GM19035 (cell line): ENCODE measurements around the gene HNRNPA3.
"Not testable (repeated sequence)": the region's sequence is repeated elsewhere in the genome, so short reads cannot be mapped to it uniquely, and the experiment has no call there.

ENCODE experiments used
- ATAC-seq: cut with Tn5 transposase; IDR thresholded peaks from one replicate; pipeline ENCODE4 v1.9.1; 2021; ENCODE audit not compliant: unreplicated experiment

HNRNPA3 gene

DNA sequence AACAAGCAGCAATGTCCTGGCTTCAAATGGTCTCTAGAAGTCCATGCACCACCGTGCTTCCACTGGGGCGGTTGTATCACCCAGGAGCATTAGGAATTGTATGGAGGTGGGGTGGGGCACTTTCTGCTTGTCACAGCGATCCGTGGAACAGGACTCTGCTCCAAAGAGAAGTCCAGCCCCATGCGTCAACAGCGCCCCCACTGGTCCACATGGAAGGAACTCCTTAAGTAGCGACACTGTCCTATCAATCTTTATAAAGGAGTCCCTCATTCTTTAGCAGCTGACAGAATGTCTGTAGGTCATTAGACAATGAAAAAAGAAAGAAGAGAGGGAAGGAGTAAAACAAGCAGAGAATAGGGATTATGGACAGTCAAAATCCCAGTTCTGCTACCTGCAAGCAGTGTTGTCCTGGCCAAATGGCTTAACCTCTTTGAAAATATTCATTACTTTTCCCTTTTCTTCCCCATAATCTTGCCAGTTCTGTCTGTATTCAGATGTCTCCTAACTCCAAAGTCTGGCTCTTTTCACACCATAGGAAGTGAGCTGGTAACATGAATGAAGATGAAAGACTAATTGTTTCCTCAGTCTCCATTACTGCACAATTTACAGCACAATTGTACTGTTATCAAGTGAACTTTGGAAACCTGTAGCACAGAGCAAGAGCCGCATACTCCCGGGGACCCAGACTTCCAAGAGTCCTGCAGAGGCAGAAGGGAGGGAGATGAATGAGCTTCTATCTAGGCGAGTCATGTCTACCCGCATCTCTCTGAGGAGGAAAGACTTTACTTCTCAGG lies 42.0 kb downstream of the HNRNPA3 start:
- ATAC-seq: no peak

DNA sequence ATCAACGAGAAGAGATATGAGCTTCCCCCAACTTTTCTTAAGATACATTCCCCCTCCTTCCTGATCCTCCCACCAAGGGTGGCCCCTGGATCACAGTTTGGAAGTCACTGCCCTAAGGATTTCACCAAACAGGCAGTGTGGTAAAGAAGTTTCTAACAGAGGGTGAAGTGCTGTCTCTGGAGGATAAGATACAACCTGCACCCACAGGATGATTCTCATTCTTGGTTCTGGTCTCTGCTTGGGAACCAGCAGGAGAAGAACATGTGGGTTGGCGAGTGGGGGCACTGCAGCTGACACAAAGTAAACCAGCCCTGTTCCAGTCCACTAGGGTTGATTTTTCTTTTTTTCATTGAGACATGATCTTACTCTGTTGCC lies 42.6 kb downstream of the HNRNPA3 start:
- ATAC-seq: no peak

DNA sequence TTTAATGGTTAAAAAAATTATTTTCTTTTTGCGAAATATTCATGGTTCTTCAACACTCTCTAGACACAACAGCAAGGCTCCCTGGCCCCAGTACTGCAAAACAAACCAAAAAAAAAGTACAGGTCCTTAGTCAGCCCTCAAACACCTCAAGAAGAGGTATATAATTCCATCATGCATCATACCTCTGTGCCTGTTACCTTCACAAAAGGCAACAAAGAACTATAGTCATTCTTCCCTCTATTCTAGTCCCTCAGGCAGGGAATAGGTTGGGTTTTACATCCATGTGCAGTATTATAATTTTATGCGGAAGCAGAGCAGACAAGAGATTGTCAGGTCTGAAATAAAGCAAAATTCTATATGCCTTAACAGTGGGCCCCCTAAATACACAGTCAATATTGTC lies 43.4 kb downstream of the HNRNPA3 start:
- no peak for ATAC-seq

DNA sequence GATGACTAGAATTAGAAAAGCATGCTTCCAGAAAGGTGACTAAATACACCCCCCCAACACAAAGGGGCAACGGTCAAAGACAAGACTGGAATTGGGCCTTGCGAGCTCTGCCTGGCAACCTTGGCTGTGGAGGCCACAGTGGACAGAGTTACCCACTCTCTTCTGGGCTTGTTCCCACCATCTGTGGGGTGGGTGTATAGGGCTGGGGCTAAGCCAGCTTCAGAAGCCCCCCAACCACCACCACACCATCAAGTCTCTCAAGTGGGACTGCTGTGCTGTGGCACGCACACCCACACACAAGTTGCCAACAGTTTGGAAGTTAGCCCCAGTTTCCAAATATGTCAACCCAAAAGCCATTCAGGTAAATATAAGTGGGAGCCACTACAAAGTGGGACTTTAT lies 44.1 kb downstream of the HNRNPA3 start:
- ATAC-seq: no peak

DNA sequence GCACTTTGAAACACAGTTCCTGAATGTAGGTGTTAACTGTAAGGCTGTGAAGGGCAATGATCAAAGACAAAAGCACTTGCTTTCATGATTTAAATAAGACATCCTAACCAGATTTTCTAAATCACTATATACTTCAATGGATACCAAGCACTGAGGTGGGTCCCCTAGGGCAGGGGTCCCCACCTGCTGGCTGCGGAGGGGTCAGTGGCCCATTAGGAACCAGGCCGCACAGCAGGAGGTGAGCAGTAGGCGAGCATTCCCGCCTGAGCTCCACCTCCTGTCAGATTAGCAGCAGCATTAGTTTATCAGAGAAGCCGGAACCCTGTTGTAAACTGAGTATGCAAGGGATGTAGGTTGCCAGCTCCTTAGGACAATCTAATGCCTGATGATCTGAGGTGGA lies 44.9 kb downstream of the HNRNPA3 start:
- ATAC-seq: no peak

DNA sequence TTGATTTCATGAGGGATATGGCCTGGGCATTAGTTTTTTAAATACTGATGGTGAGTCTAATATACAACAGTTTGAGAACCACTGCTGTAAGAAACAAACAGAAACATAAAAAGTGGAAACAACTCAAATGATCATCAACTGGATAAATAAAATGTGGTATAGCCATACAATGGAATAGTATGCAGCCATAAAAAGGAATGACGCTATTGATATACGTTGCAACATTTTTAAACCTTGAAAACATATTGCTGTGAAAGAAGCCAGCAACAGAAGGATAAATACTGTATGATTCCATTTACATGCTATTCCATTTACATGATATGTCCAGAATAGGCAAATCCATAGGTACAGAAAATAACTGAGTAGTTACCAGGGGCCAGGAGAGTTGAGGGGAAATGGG lies 45.5 kb downstream of the HNRNPA3 start:
- no peak for ATAC-seq

DNA sequence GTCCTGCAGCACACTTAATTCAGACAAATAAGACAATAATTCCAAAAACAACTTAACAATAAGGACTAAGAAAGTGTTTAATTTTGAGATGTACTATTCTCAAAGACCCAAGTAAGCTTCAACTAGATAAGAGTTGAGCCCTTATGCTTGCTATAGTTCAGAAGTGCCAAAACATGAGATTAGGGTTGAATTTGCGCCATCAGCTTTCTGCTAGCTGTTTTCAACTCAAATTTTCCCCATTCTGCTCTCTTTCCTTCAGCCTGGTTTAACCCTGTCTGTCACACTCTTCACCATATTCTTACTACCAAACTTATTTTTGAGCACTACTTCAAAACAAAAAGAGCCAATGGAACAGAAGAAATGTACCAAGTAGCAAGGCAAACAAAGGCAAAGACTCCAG lies 47.8 kb downstream of the HNRNPA3 start:
- no peak for ATAC-seq

DNA sequence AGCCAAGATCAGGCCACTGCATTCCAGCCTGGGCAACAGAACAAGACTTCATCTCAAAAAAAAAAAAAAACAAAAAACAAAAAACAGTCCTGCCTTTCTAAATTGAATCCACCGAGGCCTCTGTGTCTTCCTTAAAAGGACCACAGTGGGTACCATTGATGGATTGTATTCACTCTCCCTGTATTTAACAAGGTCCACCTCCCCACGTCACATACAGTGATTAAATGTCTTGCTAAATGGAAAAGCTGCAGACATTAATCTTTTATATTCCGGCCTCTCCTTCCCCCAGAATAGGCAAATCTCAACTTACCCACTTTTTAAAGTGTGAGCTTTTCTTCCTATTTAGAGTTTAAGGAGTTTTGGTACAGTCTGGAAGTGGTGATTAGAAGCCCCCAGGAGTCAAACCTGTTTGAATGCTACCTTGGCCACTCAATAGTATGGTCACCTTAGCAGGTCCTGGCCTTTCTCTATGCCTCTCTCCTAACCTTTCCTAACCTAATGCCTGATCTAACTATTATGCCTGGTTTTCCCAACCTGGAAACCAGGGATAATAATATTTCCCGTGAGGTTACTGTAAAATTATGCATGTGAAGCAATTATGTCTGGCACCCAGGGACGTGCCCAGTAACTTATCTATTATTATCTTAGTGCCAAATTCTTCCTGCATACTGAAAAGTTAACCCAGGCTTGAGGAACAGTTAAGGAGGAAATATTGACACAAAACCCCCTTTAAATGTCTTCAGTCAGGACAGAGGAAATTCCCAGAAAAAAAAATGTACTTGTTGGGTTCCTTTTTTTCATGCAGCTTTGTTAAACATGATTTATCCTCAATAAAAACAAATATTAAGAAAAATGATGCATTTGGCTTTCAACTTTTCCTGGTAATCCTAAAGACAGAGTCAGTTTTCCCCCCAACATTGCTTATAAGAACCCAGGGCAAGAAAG lies 48.8 kb downstream of the HNRNPA3 start:
- no peak for ATAC-seq

DNA sequence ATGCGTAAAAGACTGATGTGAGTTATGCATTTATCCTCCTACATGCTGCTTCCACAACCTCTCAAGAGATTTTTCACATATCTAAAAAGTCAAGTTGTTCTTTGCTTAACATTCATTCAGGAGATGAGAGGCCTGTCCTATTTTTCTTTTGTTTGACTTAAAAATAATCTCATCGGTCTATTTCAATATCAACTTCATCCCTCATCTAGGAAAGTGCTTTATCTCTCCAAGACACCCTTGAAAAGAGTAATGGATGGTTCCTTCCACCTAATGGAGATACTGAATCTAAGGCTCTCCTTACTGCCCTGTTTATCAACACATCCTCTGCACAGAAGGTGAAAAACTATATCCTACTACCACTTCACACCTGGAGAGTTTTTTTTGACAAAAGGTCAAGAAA lies 49.5 kb downstream of the HNRNPA3 start:
- no peak for ATAC-seq

DNA sequence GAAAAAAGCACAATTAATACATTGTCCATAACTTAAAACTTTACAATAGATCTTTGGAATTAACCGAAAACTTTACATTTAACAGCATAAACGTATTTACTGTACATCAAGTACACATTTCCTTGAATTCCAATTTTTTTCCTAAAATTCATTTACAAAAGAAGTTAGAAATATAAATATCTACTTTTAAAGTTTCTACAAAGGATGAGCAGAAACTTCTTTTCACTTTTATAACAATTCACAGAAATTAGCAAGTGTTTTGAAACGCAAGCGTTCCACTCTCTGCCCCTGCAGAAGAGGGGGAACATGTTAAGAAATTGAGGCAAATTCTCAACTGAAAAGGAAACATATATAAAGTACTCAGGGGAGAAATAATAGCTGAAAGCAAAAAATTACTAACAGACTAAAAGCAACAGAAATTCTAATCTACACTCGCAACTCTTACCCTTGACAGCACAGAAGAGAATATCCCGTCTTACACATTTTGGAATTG lies 50.4 kb downstream of the HNRNPA3 start:
- no peak for ATAC-seq

DNA sequence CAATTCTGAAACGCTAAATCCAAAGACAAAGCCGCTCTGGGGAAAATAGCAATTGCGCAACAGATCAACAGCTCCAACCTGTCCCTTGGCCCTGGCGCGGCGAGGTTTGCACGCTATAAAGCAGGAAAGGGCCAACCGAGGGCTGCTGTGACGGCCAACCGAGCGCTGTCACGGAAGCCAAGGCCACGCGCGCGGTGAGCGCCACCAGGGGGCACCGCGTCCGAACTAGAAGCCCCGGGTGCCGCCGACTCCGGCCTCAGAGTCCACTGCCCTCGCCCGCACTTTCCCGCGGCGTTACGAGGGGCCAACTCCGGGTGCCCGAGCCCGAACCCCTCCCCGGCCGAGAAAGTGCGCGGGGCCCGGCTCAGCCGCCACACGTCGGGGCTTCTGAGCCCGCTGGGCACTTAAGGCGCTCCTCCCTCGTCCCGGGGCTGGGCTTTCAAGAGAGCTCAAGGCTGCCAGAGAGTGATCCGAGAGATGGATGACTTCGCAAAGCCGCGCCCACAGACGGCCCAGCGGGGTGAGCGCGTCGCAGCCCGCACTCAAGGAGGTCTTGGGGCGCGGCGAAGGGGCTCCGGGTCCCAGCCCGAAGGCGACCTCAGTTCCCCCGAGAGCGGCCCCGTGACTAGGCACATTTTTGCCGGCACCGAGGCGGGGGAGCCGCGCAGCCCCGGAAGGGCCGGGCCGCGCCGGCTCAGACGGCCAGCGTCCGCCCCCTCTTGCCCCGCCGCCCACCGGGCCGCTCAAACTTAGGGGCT lies 51.0 kb downstream of the HNRNPA3 start:
- peak; percentile 51 for ATAC-seq

DNA sequence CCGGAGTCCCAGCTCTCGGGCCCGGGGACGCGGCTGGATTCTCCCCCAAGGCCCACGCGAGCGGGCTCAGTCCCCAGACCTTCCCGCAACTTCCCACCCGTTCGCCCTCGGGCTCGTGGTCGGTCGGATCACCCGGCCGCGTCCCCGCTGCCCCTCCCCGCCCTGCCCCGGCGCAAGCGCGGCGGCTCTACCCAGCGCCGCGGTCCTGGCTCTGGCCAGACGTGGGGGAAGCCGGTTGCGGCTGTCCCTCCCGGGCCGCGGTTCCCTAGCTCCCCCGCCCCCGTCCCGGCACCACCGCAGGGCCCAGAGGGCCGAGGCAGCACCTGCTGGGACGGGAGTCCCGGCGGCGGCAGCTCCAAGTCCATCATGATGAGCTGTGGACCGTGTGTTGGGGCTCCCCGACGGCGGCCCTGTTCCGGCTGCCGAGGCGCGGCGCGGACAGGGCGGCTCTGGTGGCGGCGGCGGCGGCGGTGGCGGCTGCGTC lies 51.7 kb downstream of the HNRNPA3 start:
- ATAC-seq: peak; percentile 23

DNA sequence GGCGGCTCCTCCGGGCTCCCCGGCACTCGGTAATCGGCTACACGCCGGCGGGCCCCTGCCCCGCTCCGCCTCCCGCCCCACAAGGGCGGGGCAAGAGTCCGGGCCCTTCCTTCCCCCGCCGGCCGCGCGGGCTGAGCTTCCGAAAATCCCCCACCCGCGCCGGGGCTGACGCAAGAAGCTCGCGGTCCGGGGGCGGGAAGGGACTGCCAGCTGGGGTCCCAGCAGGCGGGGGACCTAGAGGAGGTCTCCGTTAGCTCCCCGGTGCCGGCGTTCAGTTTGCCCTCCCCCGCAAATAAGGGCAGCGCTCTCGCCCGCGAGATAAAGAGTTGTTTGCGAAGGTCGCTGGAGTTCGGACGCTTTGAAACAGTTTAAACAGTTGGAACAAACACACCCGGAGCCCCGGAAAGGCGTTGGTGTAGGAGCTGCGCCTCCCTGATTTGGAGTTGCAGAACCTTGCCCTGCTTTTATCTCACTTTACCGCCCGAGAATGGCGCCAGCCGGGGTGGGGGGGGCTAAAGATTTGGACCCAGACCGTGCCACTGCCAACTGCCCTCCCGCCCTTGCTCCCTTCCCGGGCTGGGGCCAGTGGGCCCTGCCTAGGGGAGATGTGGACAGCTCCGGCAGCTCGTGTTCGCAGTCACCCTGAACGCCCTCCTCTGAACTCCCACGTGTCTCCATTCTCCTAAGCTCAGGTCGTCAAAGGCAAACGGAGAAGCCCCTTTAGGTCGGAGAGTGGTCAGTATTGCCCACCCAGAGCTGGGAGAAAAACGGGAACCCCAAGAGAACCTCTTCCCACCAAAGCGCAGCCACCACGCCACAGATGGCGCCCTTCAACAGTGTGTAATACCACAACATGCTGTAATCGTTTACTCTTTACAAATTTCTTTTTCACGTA lies 52.3 kb downstream of the HNRNPA3 start, which contains the start of gene NFE2L2:
TSS of gene NFE2L2 (minus strand) at position 35 of the 895 bp plus-strand sequence. CDS start 151 bp downstream, outside the sequence.
- ATAC-seq: peak; percentile 66

DNA sequence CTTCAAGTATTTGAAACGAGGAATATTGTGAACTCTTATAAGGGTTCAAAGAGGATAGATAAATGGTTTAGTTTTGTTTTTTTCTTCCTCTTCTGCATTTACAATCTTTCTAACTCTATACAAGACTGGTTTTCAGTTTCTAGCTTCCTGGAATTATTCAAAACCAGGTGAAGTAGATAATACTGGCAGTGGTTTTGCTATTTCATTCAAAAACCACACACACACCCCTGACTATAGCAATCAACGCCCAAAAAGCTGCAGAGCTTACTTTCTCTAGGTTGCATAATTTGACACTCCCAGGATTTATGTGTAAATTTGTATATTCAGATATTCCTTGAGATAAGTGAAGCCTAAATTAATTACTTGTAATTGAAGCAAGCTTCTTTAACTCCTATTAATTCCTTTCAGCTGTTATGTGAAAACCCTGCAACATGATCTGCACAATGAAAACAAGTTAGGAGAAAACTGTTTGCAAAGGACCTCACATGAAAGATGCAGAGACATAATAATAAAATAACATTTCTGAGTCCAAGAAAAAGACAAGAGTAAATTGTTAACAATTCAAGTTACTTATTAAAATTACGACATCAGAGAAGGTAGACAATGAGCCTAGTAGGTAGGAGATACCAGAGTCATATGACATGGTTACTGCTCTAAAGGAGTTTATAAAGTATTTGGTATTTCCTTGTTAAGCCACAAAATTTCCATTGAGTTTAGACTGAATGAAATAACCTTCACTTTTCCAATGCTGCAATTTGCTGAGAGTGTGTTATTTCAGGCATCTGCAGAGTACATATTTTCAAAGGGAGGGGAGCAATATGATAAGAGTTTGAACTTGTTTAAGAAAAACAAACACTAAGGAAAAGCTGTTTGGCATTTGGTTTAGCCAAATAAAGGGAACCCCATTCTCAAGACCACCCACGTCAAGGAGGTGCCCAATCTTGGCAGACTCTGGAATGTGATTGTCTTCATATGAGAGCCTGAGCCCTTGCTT lies 53.5 kb downstream of the HNRNPA3 start:
- no peak for ATAC-seq

DNA sequence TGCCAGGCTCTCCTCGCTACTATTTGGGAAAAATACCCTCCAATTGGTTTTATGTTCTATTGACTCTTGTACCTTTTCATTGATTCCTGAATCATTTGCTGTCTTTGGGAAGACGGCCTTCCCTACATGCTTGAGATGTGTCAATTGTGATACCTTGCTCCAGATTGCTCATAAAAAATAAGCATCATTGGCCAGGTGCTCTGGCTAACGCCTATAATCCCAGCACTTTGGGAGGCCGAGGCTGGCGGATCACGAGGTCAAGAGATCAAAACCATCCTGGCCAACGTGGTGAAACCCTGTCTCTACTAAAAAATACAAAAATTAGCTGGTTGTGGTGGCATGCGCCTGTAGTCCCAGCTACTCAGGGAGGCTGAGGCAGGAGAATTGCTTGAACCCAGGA lies 54.4 kb downstream of the HNRNPA3 start:
- not testable (repeated sequence) for ATAC-seq

DNA sequence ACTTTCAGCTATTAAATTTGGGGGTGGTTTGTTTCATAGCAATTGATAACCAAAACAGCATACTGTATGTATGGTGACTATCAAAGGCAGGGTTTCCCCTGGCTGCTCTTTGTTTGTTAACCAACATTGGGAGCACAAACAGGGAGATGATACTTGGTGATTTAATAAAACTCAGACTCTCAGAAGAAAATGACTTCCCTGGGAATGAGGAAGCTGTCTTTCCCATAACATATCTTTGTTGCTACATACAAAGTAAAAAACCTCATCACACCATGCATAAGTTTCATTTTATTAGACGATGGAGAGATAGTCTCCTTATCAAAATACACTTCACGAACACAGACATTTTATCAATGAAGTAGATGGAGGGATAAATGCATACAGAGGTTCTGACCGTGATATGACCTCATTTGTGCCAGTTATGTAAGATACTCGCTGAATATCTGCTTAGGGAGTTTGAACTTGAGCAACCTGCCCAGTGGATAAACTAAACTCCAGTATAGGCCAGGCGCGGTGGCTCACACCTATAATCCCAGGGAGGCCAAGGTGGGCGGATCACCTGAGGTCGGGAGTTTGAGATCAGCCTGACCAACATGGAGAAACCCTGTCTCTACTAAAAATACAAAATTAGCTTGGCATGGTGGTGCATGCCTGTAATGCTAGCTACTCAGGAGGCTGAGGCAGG lies 55.7 kb downstream of the HNRNPA3 start:
- no peak for ATAC-seq

DNA sequence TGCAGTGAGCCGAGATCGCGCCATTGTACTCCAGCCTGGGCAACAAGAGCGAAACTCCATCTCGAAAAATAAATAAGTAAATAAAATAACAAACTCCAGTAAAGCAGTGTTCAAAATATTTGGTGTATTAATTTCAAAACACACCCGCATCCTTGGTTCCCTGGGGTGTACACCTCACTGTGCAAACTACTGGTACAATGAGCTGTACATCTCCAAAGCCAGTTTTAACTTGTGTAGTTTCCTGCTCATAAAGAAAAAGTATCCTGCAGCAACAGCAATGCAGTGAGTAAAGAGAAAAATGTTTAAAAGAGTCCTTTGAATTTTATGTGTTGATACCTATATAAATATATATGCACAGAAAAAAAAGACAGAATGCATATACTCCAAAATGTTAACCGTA lies 56.3 kb downstream of the HNRNPA3 start:
- no peak for ATAC-seq

DNA sequence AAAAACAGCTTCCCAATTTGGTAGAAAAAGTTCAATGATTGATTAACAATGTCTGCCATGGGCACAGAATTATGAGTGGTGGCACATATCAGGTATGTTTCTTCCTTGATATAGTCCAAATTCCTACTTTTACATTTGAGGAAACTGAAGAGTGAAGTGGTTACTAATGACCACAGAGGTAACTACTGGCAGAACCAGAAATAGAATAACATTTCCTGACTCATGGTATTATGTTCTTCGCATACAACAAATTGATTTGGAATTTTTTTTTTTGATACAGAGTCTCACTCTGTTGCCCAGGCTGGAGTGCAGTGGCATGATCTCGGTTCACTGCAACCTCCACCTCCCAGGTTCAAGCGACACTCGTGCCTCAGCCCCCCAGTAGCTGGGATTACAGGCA lies 57.9 kb downstream of the HNRNPA3 start:
- ATAC-seq: no peak
